HepG2 (cell line): ENCODE measurements around the gene ADSL. TPM values are rescaled to one million over a fixed set of nuclear protein-coding genes. Genes with fewer than 3 reads are reported as not detected.

Experiments used
- ATAC-seq: fragments of 200-7000 bp; cut with Tn5 transposase; 3 replicates; pipeline ENCODE4 v1.9.1; 2020; ENCODE audit warnings: mild to moderate bottlenecking, moderate library complexity
- BruUV-seq: library from RNA; stranded (reverse); fragments of 400-500 nt; replicated peaks from 2 replicates; lab custom pipeline; 2021; lab: Mats Ljungman, UMichigan
- CTCF ChIA-PET: fragments of 300-600 bp; formaldehyde crosslinking; extraction: SDS; loops from one replicate; lab custom pipeline; 2021; ENCODE audit warnings: low total read pairs, inconsistent platforms, low intra/inter-chr PET ratio; lab: Yijun Ruan, JAX
- POLR2A ChIA-PET: fragments of 350-600 bp; sonication (Branson Sonifier 250); formaldehyde crosslinking; loops from one replicate; lab custom pipeline; 2020; ENCODE audit warnings: antibody characterized with exemption, inconsistent platforms; lab: Yijun Ruan, JAX
- DNase-seq: peaks from one replicate; pipeline ENCODE4 v3.0.0-alpha.2; 2015; ENCODE audit warnings: low spot score
- FAIRE-seq: peaks from 3 replicates; lab custom pipeline; 2011; peaks lifted over from hg19 to GRCh38; lab: Jason Lieb, UNC
- H2AFZ ChIP-seq: one replicate; pipeline ENCODE4 v1.6.1; 2011; ENCODE audit warnings: low read length, inconsistent platforms
- H3K27ac ChIP-seq: fragments of 300-600 bp; 3 replicates; pipeline ENCODE4 v1.8.0; 2011; ENCODE audit warnings: mixed run types, mild to moderate bottlenecking, mixed read lengths, low read length, inconsistent platforms; ENCODE audit not compliant: insufficient read depth; ENCODE audit errors: extremely low read length
- H3K27me3 ChIP-seq, 2 experiments: fragments of 200-600 bp in 1 of 2; 2 replicates in 1 of 2; 3 replicates in 1 of 2; pipeline versions ENCODE4 v1.6.0 to v1.8.0; 2011; ENCODE audit warnings: low read length in 2 of 2, mild to moderate bottlenecking in 2 of 2, moderate library complexity in 2 of 2, inconsistent platforms in 1 of 2; ENCODE audit not compliant: insufficient read depth in 2 of 2, control insufficient read depth in 1 of 2
- H3K36me3 ChIP-seq, 2 experiments: fragments of 200-600 bp in 1 of 2; replicated peaks in 1 of 2; 2 replicates in 1 of 2; 3 replicates in 1 of 2; pipeline versions ENCODE4 v1.5.1 to v1.8.0; 2011; ENCODE audit warnings: low read length in 2 of 2, inconsistent platforms in 1 of 2; ENCODE audit not compliant: insufficient read depth in 2 of 2, control insufficient read depth in 1 of 2
- H3K4me1 ChIP-seq: 2 replicates; pipeline ENCODE4 v1.5.1; 2012; ENCODE audit warnings: low read length, inconsistent platforms; ENCODE audit not compliant: insufficient read depth
- H3K4me2 ChIP-seq: 2 replicates; pipeline ENCODE4 v1.6.0; 2011; ENCODE audit warnings: low read depth, low read length, inconsistent platforms
- H3K4me3 ChIP-seq, 3 experiments: fragments of 200-600 bp in 1 of 3; sonication (generic), shearing (Covaris generic) in 1 of 3; replicated peaks in 1 of 3; 2 replicates each; pipeline ENCODE4 v1.5.1; 2011 to 2016; ENCODE audit warnings: low read length in 3 of 3, inconsistent platforms in 2 of 3, low read depth in 2 of 3, mild to moderate bottlenecking in 2 of 3, control low read depth in 1 of 3, mixed read lengths in 1 of 3; ENCODE audit not compliant: insufficient read depth in 1 of 3
- H3K79me2 ChIP-seq: one replicate; pipeline ENCODE4 v1.6.1; 2011; ENCODE audit warnings: low read length, inconsistent platforms; ENCODE audit not compliant: insufficient read depth
- H3K9ac ChIP-seq: 2 replicates; pipeline ENCODE4 v1.6.0; 2011; ENCODE audit warnings: mild to moderate bottlenecking, low read depth, low read length, inconsistent platforms; ENCODE audit not compliant: insufficient read depth
- H3K9me3 ChIP-seq: 2 replicates; pipeline ENCODE4 v1.5.1; 2012; ENCODE audit warnings: mild to moderate bottlenecking, low read length
- H4K20me1 ChIP-seq: 2 replicates; pipeline ENCODE4 v1.6.0; 2011; ENCODE audit warnings: inconsistent platforms, mild to moderate bottlenecking, low read length, moderate library complexity; ENCODE audit not compliant: insufficient read depth
- AFF4 ChIP-seq: sonication (generic); formaldehyde crosslinking; IDR thresholded peaks from 2 replicates; pipeline ENCODE4 v1.4.0; 2020; ENCODE audit warnings: missing genetic modification reagents
- ARID2 ChIP-seq: sonication (generic); formaldehyde crosslinking; IDR thresholded peaks from 2 replicates; pipeline ENCODE4 v1.8.1; 2022; ENCODE audit warnings: mild to moderate bottlenecking, missing genetic modification reagents, borderline replicate concordance
- ATF1 ChIP-seq: IDR thresholded peaks from 2 replicates; pipeline ENCODE4 v1.6.1; 2016; ENCODE audit warnings: mild to moderate bottlenecking, control low read depth
- HIC2 ChIP-seq: sonication (generic); formaldehyde crosslinking; IDR thresholded peaks from 2 replicates; pipeline ENCODE4 v1.9.0; 2022; ENCODE audit warnings: low read depth, missing genetic modification reagents
- PRPF4 ChIP-seq: fragments of 200-400 bp; formaldehyde crosslinking; IDR thresholded peaks from 2 replicates; pipeline ENCODE4 v1.6.1; 2016; ENCODE audit warnings: low read length, low read depth; ENCODE audit not compliant: poor library complexity, severe bottlenecking
- ZNF224 ChIP-seq: sonication (generic); formaldehyde crosslinking; IDR thresholded peaks from 2 replicates; pipeline ENCODE4 v1.5.0; 2020; ENCODE audit warnings: mild to moderate bottlenecking, missing genetic modification reagents
- WGBS: methylation state at CpG from one replicate; pipeline ENCODE4 v1.1.6; 2017; ENCODE audit warnings: low lambda C conversion rate; 5-methylcytosine and 5-hydroxymethylcytosine counted together
- in situ Hi-C: cut with HindIII; loops from 2 replicates; pipeline ENCODE4 v1.10.0; 2017; ENCODE audit warnings: low pct_unique_long_range_greater_than_20kb; ENCODE audit not compliant: extremely low pct_ligation_motif_present
- intact Hi-C: fragments of 100-400 bp; cut with micrococcal nuclease; formaldehyde crosslinking; loops from one replicate; pipeline ENCODE4 v1.10.0; 2022; ENCODE audit not compliant: unreplicated experiment
- polyA plus RNA-seq, 8 experiments: library from polyadenylated mRNA; depleted of rRNA in 3 of 8; stranded (reverse) in 7 of 8; unstranded in 1 of 8; fragments of >200 nt; fragmentation: Illumina TruSeq in 4 of 8; extraction: Trizol in 4 of 8; gene quantifications; 2 replicates each; pipeline versions ENCODE4 v1.2.1 to v1.2.3, GENCODE V29; 2011 to 2016; ENCODE audit warnings: low read depth in 4 of 8, missing spikeins in 1 of 8, mixed read lengths in 1 of 8; ENCODE audit not compliant: insufficient read depth in 1 of 8
- total RNA-seq, 5 experiments: library from RNA; depleted of rRNA; stranded (reverse); fragments of >200 nt; fragmentation: Illumina TruSeq; extraction: Trizol; gene quantifications; 2 replicates each; pipeline ENCODE4 v1.2.3, GENCODE V29; 2016; ENCODE audit warnings: low read depth in 1 of 5
- TF ChIP-seq, protein P1 (sequence below): IDR thresholded peaks from 2 replicates; pipeline ENCODE4 v1.6.1; 2012; ENCODE audit warnings: low read depth, low read length, improper control_type of control experiment

Gene ADSL
- total and polyA plus RNA-seq, 2 of the 13 experiments (the other 11 are each of a cell fraction or from before 2014, with no cell fraction given) = 123 to 174 TPM

DNA sequence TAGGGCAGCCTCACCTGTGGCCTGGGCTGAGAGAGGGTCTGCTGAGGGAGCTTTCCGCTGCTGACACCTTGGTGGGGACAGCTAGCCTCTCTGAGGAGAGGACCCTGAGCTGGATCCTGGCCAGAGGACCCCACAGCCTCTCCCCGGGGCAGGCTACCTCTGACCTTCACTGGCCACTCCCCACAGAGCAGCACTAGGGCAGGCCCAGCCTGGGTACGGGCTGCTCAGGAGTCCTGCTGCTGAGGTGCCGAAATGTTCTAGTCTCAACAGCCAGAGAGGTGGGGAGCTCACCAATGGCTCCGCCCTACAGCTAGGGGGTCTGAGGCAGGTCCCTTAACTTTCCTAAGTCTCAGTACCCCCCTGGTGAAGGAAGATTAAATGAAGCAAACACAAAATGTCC is 71.6 kb downstream of the ADSL start:
- no peak overlapping the region for H3K4me2 ChIP-seq
- ChIA-PET POLR2A (interaction anchor here (0.7 kb wide), 1 partner anchor 448 kb away, joined by 3 read pairs; no protein-coding TSS in a partner anchor), CTCF (no interaction called here)
- no peak overlapping the region for H3K4me3 ChIP-seq
- no peaks in the 10 kb centered on the region for H3K79me2 ChIP-seq
- H3K9me3 ChIP-seq = no peaks in the 10 kb centered on the region
- H3K27me3 ChIP-seq = no peaks in the 10 kb centered on the region
- H2AFZ ChIP-seq = no peak overlapping the region
- H3K9ac ChIP-seq = no peak overlapping the region
- intact Hi-C loops (no loop called here), in situ Hi-C loops (no loop called here)
- DNase-seq = no peak
- no peak for FAIRE-seq
- no peak for ATAC-seq
- no peaks in the 10 kb centered on the region for H3K4me1 ChIP-seq
- WGBS = 90% methylated on average over 2 of the region's 5 CpGs
- peaks cover 28 to 58% of the 10 kb centered on the region in 2 experiments; a peak in 4 of 5 replicates for H3K36me3 ChIP-seq
- H4K20me1 ChIP-seq = no peaks in the 10 kb centered on the region
- no TSS peak for BruUV-seq
- TF ChIP-seq AFF4 (CRISPR knock-in tag) (no peak), ARID2 (no peak), ZNF224 (CRISPR knock-in tag) (no peak), HIC2 (CRISPR knock-in tag) (no peak), PRPF4 (no peak), ATF1 (CRISPR knock-in tag) (no peak)
- TF ChIP-seq, protein P1, sequence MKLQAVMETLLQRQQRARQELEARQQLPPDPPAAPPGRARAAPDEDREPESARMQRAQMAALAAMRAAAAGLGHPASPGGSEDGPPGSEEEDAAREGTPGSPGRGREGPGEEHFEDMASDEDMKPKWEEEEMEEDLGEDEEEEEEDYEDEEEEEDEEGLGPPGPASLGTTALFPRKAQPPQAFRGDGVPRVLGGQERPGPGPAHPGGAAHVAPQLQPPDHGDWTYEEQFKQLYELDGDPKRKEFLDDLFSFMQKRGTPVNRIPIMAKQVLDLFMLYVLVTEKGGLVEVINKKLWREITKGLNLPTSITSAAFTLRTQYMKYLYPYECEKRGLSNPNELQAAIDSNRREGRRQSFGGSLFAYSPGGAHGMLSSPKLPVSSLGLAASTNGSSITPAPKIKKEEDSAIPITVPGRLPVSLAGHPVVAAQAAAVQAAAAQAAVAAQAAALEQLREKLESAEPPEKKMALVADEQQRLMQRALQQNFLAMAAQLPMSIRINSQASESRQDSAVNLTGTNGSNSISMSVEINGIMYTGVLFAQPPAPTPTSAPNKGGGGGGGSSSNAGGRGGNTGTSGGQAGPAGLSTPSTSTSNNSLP = no peak
- no peak overlapping the region for H3K27ac ChIP-seq
